Activated CD4-positive, CD25-positive, alpha-beta regulatory T cell (primary cell): Measurements from ENCODE around the gene ANKRD22.

Source experiments
- DNase-seq, 4 experiments: peaks; one replicate each; lab custom pipeline; 2025; lab: John Stamatoyannopoulos, UW

The ANKRD22 gene

DNA sequence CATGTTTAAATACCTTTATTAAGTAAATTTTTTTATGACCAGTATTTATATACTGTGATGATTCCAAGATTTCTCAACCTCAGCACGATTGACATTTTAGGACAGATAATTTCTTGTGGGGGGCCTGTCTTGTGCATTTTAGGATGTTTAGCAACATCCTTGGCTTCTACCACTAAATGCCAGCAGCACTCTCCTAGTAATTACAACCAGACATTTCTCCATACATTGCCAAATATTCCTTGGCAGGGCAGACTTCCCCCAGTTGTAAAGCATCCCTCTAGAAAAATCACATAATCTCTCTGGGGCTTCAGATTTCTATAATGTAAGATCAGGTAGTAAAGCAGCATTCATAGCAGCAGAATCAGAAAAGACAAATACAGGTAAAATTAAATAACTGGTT, 56.9 kb downstream of the ANKRD22 start:
- no peak for DNase-seq

DNA sequence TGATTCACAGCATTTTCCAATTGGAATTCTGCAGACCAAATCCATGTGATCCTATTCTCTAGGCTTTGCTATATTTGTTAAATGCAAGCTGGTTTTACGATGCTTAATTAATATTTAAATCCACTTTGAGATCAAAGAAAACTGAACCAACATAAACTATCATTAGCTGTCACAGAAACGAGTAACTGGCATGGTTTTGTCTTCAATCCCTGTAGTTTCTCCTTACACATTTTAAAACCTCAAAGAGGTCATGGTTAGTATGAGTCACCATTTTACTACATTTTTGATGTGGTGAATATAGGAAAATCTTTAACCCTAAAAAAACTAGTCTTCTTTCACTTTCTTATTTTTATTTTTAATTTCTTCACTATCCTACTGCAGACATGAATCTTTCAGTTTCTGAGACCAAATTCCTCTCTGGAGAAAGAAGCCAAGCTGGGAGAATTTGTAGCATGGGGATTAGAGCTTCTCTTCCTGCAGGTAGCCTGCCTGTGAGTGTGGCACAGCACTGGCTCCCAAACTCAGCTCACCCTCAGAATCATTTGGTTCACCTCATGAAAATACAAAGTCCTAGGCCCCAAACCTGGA, 57.8 kb downstream of the ANKRD22 start:
- DNase-seq: no peak

DNA sequence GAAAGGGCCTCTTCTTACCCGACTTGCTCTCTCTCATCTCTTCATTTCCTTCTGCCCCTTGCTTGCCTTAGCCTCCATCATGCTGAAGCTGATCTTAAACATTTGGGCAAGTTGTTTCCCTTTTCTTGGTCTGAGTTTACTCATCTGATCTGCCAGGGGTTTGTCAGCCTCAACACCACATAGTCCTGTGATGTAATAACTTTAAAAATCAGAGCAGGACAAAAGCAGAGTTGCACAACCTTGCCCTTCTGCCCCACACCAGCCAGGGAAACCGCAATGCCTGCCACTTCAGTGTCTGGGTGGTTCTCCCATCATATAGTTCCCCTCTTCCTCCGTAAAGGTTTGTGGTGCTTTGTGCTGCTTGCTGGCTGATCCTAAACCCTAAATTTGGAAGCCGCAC, 59.0 kb downstream of the ANKRD22 start:
- DNase-seq: no peak

DNA sequence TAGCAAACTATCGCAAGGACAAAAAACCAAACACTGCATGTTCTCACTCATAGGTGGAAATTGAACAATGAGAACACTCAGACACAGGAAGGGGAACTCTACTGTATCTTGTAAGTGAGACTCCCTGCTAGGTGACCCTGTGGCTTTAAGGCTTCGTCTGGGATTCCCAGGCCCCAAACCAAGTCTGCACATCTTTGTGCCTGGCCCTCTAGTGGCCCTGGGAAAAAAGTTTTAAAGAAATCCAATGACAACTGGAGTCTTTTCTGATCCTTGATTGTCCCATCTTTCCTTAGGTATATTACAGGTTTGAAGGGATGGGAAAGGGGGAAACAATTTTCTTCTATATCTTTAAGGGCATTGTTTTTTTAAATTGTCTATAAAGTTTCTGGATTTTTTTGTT, 59.7 kb downstream of the ANKRD22 start:
- DNase-seq: no peak

DNA sequence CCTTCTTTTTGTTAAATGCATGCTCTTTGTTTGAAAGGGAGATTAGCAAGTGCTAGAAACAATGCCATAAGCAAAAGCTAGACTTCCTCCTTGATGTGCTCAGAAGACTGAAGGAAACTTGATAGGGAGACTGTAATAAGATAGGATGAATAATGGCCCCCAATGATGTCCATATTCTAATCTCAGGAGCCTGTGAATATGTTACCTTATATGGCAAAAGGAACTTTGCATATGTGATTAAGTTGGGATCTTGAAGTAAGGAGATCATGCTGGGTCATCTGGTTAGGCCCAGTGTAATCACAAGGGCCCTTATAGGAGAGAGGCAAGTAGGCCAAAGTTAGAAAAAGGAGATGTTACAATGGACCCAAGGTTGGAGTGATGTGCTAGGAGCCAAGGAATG, 62.7 kb downstream of the ANKRD22 start:
- no peak for DNase-seq

DNA sequence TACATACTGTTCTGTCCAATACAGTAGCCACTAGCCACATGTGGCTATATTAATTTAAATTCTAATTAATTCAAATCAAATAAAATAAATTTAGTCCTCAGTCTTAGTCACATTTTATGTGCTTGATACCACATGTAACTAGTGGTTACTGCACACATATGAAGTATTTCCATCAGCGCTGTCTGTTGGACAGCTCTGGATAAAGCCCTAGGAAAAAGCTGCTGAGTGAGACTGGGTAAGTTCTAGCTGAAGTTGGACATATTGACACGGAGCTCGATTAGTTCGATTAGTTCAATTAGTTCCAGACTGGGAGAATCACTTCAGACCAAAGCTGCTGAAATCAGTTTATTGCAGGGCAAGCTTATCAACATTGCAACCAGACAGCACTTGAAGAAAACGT, 64.2 kb downstream of the ANKRD22 start:
- DNase-seq: no peak

DNA sequence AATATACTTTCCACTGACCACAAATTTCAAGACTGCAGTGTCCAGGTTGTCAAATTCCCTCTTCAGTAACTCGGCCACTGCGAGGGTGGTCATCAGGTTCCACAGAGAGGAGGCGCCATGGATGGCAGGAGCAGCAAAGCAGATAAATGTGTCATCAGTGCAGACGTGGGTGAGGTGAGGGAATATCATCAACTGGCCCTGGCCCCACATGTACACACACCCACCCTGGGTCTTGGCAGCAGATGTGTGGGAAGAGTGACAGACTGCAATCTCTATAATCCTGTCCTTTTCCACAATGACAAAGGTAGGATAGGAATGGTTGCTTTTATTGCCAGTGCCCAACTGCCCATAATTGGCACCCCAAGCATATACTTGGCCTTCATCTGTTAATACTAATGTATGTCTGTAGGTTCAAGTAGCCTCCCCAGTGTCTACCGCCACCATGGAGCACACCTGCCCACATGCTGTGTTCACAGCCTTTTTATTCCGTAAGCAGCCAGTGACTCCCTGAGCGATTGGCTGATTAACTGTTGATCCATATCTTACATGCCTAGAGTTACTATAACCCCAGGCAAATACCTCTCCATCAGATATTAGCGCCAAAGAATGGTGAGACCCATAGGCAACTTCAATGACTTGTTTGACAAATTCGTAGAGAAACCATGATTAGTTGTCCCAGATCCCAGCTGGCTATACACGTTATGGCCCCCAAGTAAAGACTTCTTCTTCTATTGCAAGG, 65.4 kb downstream of the ANKRD22 start:
- DNase-seq: no peak

DNA sequence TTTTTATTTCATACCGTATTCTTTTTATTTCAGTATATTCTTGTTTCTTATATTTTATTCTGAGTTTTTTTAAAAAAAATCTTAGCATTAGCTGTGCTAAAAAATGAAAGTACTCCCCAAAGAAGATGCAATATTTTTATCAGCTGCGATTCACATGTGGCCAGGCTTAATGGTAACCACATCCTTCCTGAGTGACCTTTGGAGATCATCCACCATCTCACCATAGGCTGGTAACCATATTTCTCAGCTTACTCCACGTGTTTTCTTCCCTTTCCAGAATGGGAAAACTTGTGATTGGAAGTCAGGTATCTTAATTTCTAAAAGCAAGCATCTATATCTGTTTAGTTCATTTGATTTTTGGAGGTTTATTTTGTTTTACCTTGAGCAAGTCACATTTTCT, 67.9 kb downstream of the ANKRD22 start:
- DNase-seq: no peak

DNA sequence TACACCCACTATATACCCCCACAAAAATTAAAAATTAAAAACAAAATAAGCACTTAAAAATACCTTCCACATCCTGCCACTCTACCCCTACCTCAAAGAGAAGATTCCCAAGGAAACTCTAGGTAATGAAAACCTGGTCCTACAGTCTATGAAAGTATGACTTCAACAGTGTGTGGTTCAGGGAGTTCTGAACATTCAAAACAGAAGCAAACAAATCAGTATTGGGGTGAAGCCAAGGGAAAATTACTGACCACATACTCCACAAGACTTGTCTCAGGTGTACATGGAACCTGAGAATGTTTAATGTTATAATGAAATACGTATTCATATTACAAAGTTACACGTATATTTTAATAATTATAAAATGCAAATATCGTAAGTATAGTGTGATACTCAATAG, 69.4 kb downstream of the ANKRD22 start:
- no peak for DNase-seq

DNA sequence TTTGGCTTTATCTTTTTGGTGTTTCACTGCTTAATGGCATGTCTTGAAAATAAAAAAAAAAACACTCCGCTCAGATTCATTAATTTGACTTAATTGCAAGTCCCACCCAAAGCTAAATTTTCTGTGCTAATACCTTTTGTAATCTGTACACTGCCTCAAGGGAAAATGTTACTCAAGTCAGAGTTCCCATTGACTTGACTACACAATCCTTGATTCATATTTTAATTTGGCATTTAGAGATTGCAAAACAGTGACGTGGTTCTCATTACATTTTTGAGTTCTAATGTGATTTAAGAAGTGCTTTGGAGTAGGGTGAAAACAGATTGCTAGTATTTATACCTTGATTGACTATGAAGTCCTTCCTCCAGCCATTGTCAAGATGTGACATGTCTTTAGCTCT, 70.4 kb downstream of the ANKRD22 start:
- DNase-seq: no peak
